ENCODE data around the gene CPT1B. TPM values are rescaled to one million over a fixed set of nuclear protein-coding genes. Genes with fewer than 3 reads are reported as not detected.

Gene CPT1B
- total RNA-seq, 1 donor from 2014 or later, result 74.3 TPM

DNA sequence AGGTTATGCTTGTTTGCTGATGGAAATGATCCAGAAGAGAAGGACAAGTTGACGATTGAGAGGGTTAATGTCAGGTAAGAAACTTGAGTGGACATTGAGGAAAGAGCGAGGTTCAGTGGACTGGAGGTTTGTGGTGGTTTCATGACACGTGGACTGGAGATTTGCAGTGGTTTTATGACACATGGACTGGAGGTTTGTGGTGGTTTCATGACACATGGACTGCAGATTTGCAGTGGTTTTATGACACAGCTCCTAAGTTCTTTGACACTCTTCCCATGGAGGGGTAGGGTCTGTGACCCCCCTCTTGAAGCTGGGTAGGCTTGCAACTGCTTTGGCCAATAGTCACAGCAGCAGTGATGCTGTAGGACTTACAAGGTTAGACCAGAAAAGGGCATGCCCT is 17.0 kb upstream of the CPT1B start:
- Mint-ChIP-seq H3K36me3 (ENCODE audit: low read depth) (no peaks in the 10 kb centered on the region), H3K27ac (no peak overlapping the region)

DNA sequence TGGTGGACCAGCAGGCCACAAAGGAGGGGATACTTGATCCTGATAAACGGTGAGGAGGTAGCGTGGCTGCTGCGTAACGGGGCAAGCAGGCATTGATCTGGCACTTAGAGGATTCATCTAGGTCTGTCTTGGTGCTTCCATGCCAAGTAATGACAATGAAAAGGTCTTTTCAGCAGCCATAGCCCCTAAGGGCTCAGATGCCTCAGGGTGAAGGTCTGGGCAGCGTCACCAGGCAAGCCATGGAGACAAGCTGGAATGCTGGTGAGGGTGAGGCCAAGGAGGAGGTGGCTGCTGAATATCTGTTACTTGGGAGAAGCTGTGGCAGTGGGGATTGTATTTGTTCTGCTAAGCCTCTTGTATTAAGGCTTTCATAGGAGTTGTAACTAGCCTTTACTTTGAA is 9.2 kb upstream of the CPT1B start:
- intact Hi-C loops (cut with micrococcal nuclease), result no loop called here

More for the DNA sequence above, 17.0 kb upstream of the CPT1B start:
- Mint-ChIP-seq H3K27me3 (ENCODE audit: low read depth) (peaks cover 25% of the 10 kb centered on the region), H3K4me3 (ENCODE audit: low read depth) (no peak overlapping the region), H3K4me1 (ENCODE audit: low read depth) (peaks cover 2% of the 10 kb centered on the region), H3K9me3 (no peaks in the 10 kb centered on the region)
- DNase-seq (ENCODE audit: low spot score), result no peak
- intact Hi-C loops (cut with micrococcal nuclease), result no loop called here

DNA sequence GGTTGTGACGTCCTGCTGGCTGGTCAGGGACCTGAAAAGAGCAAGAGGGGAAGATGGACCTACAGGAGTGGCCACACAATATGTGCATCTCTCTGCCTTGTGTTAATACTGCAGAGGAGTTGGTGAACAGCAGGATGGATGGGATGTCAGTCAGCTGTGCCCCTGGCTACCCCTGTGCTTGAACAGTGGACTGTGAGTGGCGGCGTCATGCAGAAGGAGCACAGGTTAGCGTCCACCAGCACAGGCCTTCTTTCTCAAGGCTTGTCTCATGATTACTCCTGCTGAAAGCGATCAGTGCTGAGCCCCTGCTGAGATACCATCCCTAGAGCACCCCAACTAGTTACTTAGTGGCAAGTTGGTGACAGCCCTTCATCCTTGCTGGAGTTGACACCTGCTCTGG is 8.2 kb upstream of the CPT1B start:
- intact Hi-C loops (cut with micrococcal nuclease), result no loop called here
- no peak overlapping the region for H3K27ac Mint-ChIP-seq
- no peaks in the 10 kb centered on the region for H3K9me3 Mint-ChIP-seq
- H3K4me3 Mint-ChIP-seq (ENCODE audit: low read depth), result no peak overlapping the region
- H3K36me3 Mint-ChIP-seq (ENCODE audit: low read depth), result peaks cover under 1% of the 10 kb centered on the region
- peaks cover 6% of the 10 kb centered on the region for H3K4me1 Mint-ChIP-seq (ENCODE audit: low read depth)
- H3K27me3 Mint-ChIP-seq (ENCODE audit: low read depth), result peaks cover 13% of the 10 kb centered on the region
- DNase-seq (ENCODE audit: low spot score), result no peak

More for the DNA sequence above, 9.2 kb upstream of the CPT1B start:
- DNase-seq (ENCODE audit: low spot score), result no peak
- Mint-ChIP-seq H3K4me1 (ENCODE audit: low read depth) (peaks cover 6% of the 10 kb centered on the region), H3K9me3 (no peaks in the 10 kb centered on the region), H3K4me3 (ENCODE audit: low read depth) (no peak overlapping the region), H3K36me3 (ENCODE audit: low read depth) (no peaks in the 10 kb centered on the region), H3K27ac (no peak overlapping the region), H3K27me3 (ENCODE audit: low read depth) (peaks cover 13% of the 10 kb centered on the region)

DNA sequence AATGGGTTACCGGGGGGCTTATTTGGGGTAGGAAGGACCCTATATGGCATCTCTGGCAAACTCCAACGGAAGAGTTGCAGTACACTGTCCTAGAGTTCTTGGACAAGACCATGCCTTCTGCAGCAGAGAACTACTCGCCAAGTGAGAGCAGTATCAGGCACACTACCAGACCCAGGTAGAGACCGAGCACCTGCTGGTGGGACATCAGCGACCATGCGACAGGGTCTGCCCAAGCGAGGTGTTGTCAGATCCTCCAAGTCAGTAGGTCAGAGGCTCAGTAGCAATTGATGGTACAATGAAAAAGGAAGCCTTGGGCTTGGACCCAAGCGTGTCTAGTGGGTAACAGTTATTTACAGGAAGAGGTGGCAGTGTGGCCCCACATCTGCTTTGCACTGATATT is 7.6 kb upstream of the CPT1B start:
- peaks cover 7% of the 10 kb centered on the region for H3K27me3 Mint-ChIP-seq (ENCODE audit: low read depth)
- H3K36me3 Mint-ChIP-seq (ENCODE audit: low read depth), result peaks cover 5% of the 10 kb centered on the region
- no peak overlapping the region for H3K4me3 Mint-ChIP-seq (ENCODE audit: low read depth)
- no peak for DNase-seq (ENCODE audit: low spot score)
- H3K9me3 Mint-ChIP-seq, result no peaks in the 10 kb centered on the region
- H3K27ac Mint-ChIP-seq, result no peak overlapping the region
- intact Hi-C loops (cut with micrococcal nuclease), result no loop called here
- H3K4me1 Mint-ChIP-seq (ENCODE audit: low read depth), result peaks cover 8% of the 10 kb centered on the region

GRCh38 chr22:50585238-50585637 is 7.0 kb upstream of the CPT1B start:
- Mint-ChIP-seq H3K27ac (no peak overlapping the region), H3K4me3 (ENCODE audit: low read depth) (no peak overlapping the region)

GRCh38 chr22:50584106-50585096 is 6.2 kb upstream of the CPT1B start:
- H3K4me3 Mint-ChIP-seq (ENCODE audit: low read depth), result peak overlapping the region; percentile 94
- H3K27me3 Mint-ChIP-seq (ENCODE audit: low read depth), result peaks cover 2% of the 10 kb centered on the region
- intact Hi-C loops (cut with micrococcal nuclease), result loop anchor here (5.0 kb wide), 1 partner anchor 37 kb away; the partner anchor contains the start of gene KLHDC7B
- peaks cover 17% of the 10 kb centered on the region for H3K36me3 Mint-ChIP-seq (ENCODE audit: low read depth)
- H3K4me1 Mint-ChIP-seq (ENCODE audit: low read depth), result peaks cover 12% of the 10 kb centered on the region
- H3K9me3 Mint-ChIP-seq, result no peaks in the 10 kb centered on the region
- DNase-seq (ENCODE audit: low spot score), result no peak
- no peak overlapping the region for H3K27ac Mint-ChIP-seq

More at GRCh38 chr22:50585238-50585637, 7.0 kb upstream of the CPT1B start:
- Mint-ChIP-seq H3K36me3 (ENCODE audit: low read depth) (peaks cover 10% of the 10 kb centered on the region), H3K9me3 (no peaks in the 10 kb centered on the region), H3K27me3 (ENCODE audit: low read depth) (peaks cover 4% of the 10 kb centered on the region), H3K4me1 (ENCODE audit: low read depth) (peaks cover 10% of the 10 kb centered on the region)
- intact Hi-C loops (cut with micrococcal nuclease), result no loop called here
- DNase-seq (ENCODE audit: low spot score), result no peak

- intact Hi-C loops (cut with micrococcal nuclease), result loop anchor here (1.0 to 5.0 kb wide), 5 partner anchors 21 to 75 kb away; partner anchors contain the start of genes KLHDC7B, NCAPH2, SYCE3 and TYMP
- Mint-ChIP-seq H3K9me3 (no peaks in the 10 kb centered on the region), H3K36me3 (ENCODE audit: low read depth) (peaks cover 25% of the 10 kb centered on the region), H3K4me3 (ENCODE audit: low read depth) (peak overlapping the region; percentile 94), H3K27me3 (ENCODE audit: low read depth) (peaks cover under 1% of the 10 kb centered on the region), H3K4me1 (ENCODE audit: low read depth) (peaks cover 12% of the 10 kb centered on the region), H3K27ac (peak overlapping the region; percentile 75)
- no peak for DNase-seq (ENCODE audit: low spot score)
Measured at GRCh38 chr22:50583294-50583861, 5.2 kb upstream of the CPT1B start.

DNA sequence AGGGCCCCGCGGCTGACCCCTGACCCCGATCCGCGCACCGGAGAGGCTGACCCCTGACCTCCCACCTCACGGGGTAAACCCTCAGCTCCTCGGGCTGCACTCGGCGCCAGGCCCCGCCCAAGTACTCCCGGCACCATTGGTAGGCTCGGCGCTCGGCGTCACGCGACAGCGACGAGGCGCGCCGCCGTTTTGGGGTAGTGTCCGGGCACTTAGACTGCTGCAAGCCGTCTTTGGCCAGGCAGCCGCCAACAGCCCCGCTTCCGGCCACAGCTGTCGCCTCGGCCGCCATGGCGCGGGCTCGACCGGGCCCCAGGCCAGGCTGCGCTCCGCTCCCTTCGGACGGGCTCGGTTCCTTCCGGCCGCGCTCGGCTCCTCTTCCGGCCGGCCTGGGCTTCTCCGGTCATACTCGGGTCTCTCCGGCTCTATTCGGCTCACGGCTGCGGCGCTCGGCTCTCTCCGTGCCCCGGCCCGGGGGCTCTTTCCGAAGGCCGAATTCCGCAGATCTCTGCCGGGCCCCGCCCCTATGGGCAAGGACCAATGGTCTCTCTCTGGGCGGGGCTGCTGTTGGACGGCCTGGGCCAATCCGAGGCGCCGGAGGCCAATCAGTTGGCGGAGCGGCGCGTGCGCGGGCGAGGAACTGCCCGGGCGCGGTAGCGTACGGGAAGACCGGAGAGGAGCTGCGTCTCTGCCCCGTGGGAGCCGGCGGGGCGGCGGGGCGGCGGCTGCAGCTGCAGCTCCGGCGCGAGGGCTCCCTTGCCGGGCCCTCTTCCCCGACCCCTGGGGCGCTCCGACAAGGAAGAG is 4.5 kb upstream of the CPT1B start, which contains the start of gene CHKB:
CHKB (minus strand) TSS at position 357 of the 801 bp plus-strand sequence; CDS start at position 289, 68 bp downstream.
- peak within 1 kb of the TSS; percentile 95 for H3K27ac Mint-ChIP-seq
- peak within 1 kb of the TSS; percentile 94 for H3K4me3 Mint-ChIP-seq (ENCODE audit: low read depth)

GRCh38 chr22:50581950-50582492 is 3.8 kb upstream of the CPT1B start:
- Mint-ChIP-seq H3K4me3 (ENCODE audit: low read depth) (peak overlapping the region; percentile 86), H3K36me3 (ENCODE audit: low read depth) (peaks cover 31% of the 10 kb centered on the region), H3K27me3 (ENCODE audit: low read depth) (no peaks in the 10 kb centered on the region), H3K4me1 (ENCODE audit: low read depth) (peaks cover 14% of the 10 kb centered on the region), H3K27ac (peak overlapping the region; percentile 71), H3K9me3 (no peaks in the 10 kb centered on the region)
- intact Hi-C loops (cut with micrococcal nuclease), result loop anchor here (2.0 to 5.0 kb wide), 4 partner anchors 19 to 73 kb away; partner anchors contain the start of genes KLHDC7B, NCAPH2, SYCE3 and TYMP
- DNase-seq (ENCODE audit: low spot score), result no peak

More for the DNA sequence above, 4.5 kb upstream of the CPT1B start, which contains the start of gene CHKB:
- DNase-seq (ENCODE audit: low spot score), result peak; percentile 99
- H3K9me3 Mint-ChIP-seq, result no peaks in the 10 kb centered on the region
- intact Hi-C loops (cut with micrococcal nuclease), result loop anchor here (1.0 to 5.0 kb wide), 5 partner anchors 20 to 74 kb away; partner anchors contain the start of genes KLHDC7B, NCAPH2, SYCE3 and TYMP
- peaks cover 25% of the 10 kb centered on the region for H3K36me3 Mint-ChIP-seq (ENCODE audit: low read depth)
- H3K4me1 Mint-ChIP-seq (ENCODE audit: low read depth), result peaks cover 12% of the 10 kb centered on the region
- no peaks in the 10 kb centered on the region for H3K27me3 Mint-ChIP-seq (ENCODE audit: low read depth)

- intact Hi-C loops (cut with micrococcal nuclease), result loop anchor here (5.0 kb wide), 1 partner anchor 34 kb away; the partner anchor contains the start of gene KLHDC7B
- Mint-ChIP-seq H3K27ac (peak overlapping the region; percentile 71), H3K4me1 (ENCODE audit: low read depth) (peaks cover 14% of the 10 kb centered on the region), H3K4me3 (ENCODE audit: low read depth) (peak overlapping the region; percentile 80), H3K9me3 (no peaks in the 10 kb centered on the region), H3K27me3 (ENCODE audit: low read depth) (no peaks in the 10 kb centered on the region), H3K36me3 (ENCODE audit: low read depth) (peaks cover 36% of the 10 kb centered on the region)
- DNase-seq (ENCODE audit: low spot score), result no peak
Measured at GRCh38 chr22:50581031-50581949, 3.1 kb upstream of the CPT1B start.

- intact Hi-C loops (cut with micrococcal nuclease), result loop anchor here (5.0 kb wide), 1 partner anchor 32 kb away; the partner anchor contains the start of gene KLHDC7B
- Mint-ChIP-seq H3K36me3 (ENCODE audit: low read depth) (peaks cover 42% of the 10 kb centered on the region), H3K27ac (no peak overlapping the region), H3K4me1 (ENCODE audit: low read depth) (peaks cover 14% of the 10 kb centered on the region), H3K4me3 (ENCODE audit: low read depth) (peak overlapping the region; percentile 35), H3K27me3 (ENCODE audit: low read depth) (no peaks in the 10 kb centered on the region), H3K9me3 (no peaks in the 10 kb centered on the region)
- DNase-seq (ENCODE audit: low spot score), result no peak
Measured at GRCh38 chr22:50579752-50580151, 1.5 kb upstream of the CPT1B start.
